ENCODE data around the gene KRT16. TPM values are rescaled to one million over a fixed set of nuclear protein-coding genes. Genes with fewer than 3 reads are reported as not detected.
"Not testable (repeated sequence)": the region's sequence is repeated elsewhere in the genome, so short reads cannot be mapped to it uniquely, and the experiment has no call there.

The KRT16 gene
- total RNA-seq, result not detected

DNA sequence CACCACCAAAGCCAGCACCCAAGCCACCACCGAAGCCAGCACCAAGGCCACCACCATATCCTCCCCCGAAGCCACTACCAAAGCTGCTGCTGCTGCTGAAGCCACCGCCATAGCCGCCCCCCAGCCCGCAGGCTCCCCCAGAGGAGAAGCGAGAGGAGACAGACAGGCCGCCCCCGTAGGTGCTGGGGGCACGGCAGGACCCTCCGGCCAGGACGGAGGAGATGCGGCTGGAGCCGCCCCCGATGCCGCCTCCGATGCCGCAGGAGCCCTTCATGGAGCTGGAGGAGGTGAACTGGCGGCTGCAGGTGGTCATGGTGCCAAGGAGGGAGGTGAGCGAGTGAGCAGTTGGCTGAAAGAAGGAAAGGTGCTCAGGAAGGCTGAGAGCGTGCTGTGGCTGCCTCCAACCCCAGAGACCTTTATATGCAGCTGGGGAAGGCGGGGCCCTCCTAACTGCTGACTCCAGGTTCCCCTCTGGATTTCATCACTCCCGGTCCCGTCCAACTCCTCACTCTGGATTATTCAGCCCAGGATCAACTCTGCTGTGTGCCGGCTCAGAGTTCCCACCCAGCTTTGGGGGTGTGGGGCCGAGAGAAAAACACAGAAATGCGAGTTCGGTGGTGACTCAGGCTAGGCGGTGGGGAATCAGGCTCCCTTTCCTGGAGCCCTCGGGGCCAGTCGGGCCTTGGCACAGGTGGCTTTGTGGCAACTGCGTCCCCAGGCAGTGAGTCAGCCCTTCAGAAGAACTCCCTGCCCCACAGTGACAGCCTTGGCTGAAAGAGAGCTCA lies at the start of gene KRT16:
KRT16 (minus strand) TSS at position 392 of the 785 bp plus-strand sequence; CDS start at position 313, 79 bp downstream.
- not testable (repeated sequence) for H3K4me3 ChIP-seq, H3K27me3 ChIP-seq, H3K4me1 ChIP-seq, H3K9me3 ChIP-seq, H3K36me3 ChIP-seq, H3K27ac ChIP-seq
- 78 to 88% methylated on average over 19 to 25 of the region's 31 CpGs for WGBS, 2 donors
- peak in 1 of 2 donors; percentile 71 for ATAC-seq (ENCODE audit: low FRiP score in 2 of 2)
- peak in 1 of 2 donors; percentile 79 for DNase-seq

DNA sequence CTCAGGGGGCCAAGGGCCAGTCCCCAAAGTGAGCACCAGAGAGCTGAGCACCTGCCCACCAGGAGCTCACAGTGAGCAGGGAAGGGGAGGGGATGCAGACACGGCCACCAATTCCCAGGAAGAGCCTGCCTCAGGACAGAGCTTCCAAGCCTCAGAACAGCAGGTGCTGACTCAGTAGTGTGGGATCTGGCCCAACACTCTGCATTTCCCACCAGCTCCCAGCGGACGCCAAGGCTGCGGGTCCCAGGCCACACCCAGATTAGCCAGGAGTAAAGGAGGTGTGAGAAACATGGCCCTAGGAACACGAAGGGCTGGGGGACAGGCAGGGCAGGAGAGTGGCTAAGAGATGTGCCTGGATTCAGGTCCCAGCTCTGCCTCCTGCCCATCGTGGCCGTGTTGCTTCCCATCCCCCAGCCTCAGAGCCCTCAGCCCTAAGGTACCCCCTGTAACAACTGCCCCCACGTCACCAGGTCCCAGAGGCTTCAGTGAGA lies 47.7 kb upstream of the KRT16 start:
- DNase-seq (no peak), ATAC-seq (ENCODE audit: low FRiP score in 2 of 2) (no peak)
- Histone ChIP-seq H3K27me3 (no peaks in the 10 kb centered on the region), H3K9me3 (no peaks in the 10 kb centered on the region), H3K4me3 (no peak overlapping the region), H3K27ac (no peak overlapping the region), H3K4me1 (peaks cover 9 to 31% (median 12%) of the 10 kb centered on the region in 4 donors), H3K36me3 (no peaks in the 10 kb centered on the region)
- TF ChIP-seq EP300 (IDR thresholded peaks at IDR 0.05), result no peak
- no peak for TF ChIP-seq POLR2A (IDR thresholded peaks at IDR 0.05)
- no peak for TF ChIP-seq POLR2AphosphoS5 (IDR thresholded peaks at IDR 0.05)
- TF ChIP-seq, protein P1, sequence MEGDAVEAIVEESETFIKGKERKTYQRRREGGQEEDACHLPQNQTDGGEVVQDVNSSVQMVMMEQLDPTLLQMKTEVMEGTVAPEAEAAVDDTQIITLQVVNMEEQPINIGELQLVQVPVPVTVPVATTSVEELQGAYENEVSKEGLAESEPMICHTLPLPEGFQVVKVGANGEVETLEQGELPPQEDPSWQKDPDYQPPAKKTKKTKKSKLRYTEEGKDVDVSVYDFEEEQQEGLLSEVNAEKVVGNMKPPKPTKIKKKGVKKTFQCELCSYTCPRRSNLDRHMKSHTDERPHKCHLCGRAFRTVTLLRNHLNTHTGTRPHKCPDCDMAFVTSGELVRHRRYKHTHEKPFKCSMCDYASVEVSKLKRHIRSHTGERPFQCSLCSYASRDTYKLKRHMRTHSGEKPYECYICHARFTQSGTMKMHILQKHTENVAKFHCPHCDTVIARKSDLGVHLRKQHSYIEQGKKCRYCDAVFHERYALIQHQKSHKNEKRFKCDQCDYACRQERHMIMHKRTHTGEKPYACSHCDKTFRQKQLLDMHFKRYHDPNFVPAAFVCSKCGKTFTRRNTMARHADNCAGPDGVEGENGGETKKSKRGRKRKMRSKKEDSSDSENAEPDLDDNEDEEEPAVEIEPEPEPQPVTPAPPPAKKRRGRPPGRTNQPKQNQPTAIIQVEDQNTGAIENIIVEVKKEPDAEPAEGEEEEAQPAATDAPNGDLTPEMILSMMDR (IDR thresholded peaks at IDR 0.05), result no peak
- 60 to 73% methylated on average over 2 to 8 of the region's 8 CpGs for WGBS, 2 donors

DNA sequence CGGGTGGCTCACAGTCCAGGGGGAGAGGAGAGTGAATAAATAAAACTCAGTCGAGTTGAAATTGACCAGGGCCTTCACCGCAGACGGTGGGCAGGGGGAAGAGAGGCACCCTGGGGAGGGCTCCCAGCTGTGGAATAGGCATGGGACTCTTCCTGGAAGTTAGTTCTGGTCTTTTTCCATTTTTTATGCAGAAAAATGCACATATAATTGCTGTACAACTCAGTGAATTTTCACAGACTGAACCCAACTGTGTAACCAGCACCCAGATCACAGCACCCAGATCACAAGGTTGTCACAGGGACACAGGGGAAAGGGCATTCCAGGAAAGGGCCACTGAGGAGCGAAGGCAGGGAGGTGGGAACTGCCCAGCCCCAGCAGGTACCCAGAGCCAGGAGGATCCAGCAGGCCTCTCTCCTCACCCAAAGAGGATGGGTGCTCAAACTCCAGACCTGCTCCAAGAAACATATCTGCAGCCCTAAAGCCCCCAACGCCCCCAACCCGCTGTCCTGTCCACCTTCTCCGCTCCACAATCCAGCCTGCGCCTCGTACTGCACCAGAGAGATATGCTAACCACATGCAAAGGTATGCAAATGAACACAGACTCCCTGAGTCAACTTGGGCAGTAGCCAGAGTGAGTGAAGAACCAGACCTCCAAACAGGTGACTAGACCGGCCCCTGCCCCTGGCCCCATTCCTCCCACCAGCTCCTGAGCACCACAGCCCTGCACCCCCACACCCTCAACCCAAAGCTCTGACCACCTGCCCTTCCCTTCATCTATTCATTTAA lies 47.1 kb upstream of the KRT16 start:
- TF ChIP-seq POLR2A (IDR thresholded peaks at IDR 0.05) (no peak), POLR2AphosphoS5 (IDR thresholded peaks at IDR 0.05) (no peak), EP300 (IDR thresholded peaks at IDR 0.05) (no peak)
- TF ChIP-seq, protein P1 (IDR thresholded peaks at IDR 0.05), result no peak
- Histone ChIP-seq H3K4me1 (peaks cover 8 to 34% (median 15%) of the 10 kb centered on the region in 4 donors), H3K27ac (peak overlapping the region in 1 of 4 donors; percentile 84), H3K4me3 (no peak overlapping the region), H3K9me3 (no peaks in the 10 kb centered on the region), H3K36me3 (no peaks in the 10 kb centered on the region), H3K27me3 (no peaks in the 10 kb centered on the region)
- 80 to 86% methylated on average over 10 to 11 of the region's 11 CpGs for WGBS, 2 donors
- DNase-seq (no peak), ATAC-seq (ENCODE audit: low FRiP score in 2 of 2) (no peak)

DNA sequence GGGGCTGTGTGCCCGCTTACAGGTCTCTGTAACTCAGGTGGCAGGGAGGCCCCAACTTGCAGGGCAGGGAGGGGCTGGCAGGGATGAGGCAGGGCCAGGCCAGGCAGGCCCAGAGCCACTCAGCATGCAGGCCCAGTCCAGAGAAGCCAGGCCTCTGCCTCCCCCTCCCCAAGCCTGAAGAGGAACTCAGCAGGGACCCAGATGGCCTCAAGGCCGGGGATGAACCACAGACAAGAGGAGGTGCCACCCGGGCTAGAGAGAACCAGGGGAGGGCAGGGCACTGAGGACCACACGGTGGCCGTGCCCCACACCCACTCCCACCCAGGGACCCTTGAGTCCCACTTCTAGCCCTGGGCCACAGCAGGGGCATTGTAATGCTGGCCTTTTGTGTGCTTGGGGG lies 46.3 kb upstream of the KRT16 start:
- H3K4me1 ChIP-seq, result peaks cover 8 to 42% (median 17%) of the 10 kb centered on the region in 4 donors
- WGBS, 2 donors, result 74 to 86% methylated on average over 1 to 4 of the region's 5 CpGs
- peak overlapping the region in 3 of 4 donors; percentile 35 to 86 (median 84) for H3K27ac ChIP-seq
- no peaks in the 10 kb centered on the region for H3K27me3 ChIP-seq
- H3K4me3 ChIP-seq, result no peak overlapping the region
- no peaks in the 10 kb centered on the region for H3K36me3 ChIP-seq
- ATAC-seq (ENCODE audit: low FRiP score in 2 of 2), result no peak
- DNase-seq, result no peak
- TF ChIP-seq POLR2A (IDR thresholded peaks at IDR 0.05) (no peak), EP300 (IDR thresholded peaks at IDR 0.05) (no peak), POLR2AphosphoS5 (IDR thresholded peaks at IDR 0.05) (no peak)
- no peaks in the 10 kb centered on the region for H3K9me3 ChIP-seq

DNA sequence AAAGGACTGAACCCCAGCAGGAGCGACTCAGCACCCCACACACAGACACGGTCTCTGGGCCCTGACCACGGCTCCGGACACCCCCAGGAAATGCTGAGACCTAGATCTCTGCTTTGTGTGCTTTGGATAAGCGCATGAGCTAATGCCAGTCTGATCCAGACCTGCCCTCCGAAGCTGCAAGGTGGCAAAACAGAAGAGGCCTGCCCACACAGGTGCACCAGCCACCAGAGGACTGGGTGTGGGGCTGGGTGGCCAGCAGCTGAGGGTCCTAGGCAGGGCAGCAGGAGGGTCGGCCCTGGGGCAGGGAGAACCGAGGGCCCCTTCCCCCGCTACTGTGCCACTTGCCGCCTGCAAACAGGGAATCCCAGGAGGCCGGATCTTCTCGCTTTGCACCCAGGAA lies 45.4 kb upstream of the KRT16 start:
- TF ChIP-seq EP300 (IDR thresholded peaks at IDR 0.05), result no peak
- TF ChIP-seq POLR2AphosphoS5 (IDR thresholded peaks at IDR 0.05), result no peak
- no peak for TF ChIP-seq POLR2A (IDR thresholded peaks at IDR 0.05)
- TF ChIP-seq, protein P1 (IDR thresholded peaks at IDR 0.05), result no peak
- peak overlapping the region; percentile 35 to 87 (median 85) for H3K27ac ChIP-seq
- no peak overlapping the region for H3K4me3 ChIP-seq
- DNase-seq (no peak), ATAC-seq (ENCODE audit: low FRiP score in 2 of 2) (no peak)
- 88 to 91% methylated on average over 5 to 11 of the region's 12 CpGs for WGBS, 2 donors
- H3K4me1 ChIP-seq, result peaks cover 8 to 50% (median 23%) of the 10 kb centered on the region in 4 donors
- no peaks in the 10 kb centered on the region for H3K36me3 ChIP-seq
- no peaks in the 10 kb centered on the region for H3K9me3 ChIP-seq
- H3K27me3 ChIP-seq, result no peaks in the 10 kb centered on the region
